ENCODE measurements around the gene CDKN1B. TPM values are rescaled to one million over a fixed set of nuclear protein-coding genes. Genes with fewer than 3 reads are reported as not detected.
"Not testable (repeated sequence)": the region's sequence is repeated elsewhere in the genome, so short reads cannot be mapped to it uniquely, and the experiment has no call there.

CDKN1B gene
- total RNA-seq, 1 donor from 2014 or later = 37.9 TPM

- no peaks in the 10 kb centered on the region for H3K36me3 Mint-ChIP-seq (ENCODE audit: low read depth)
- DNase-seq (ENCODE audit: low spot score) = no peak
- H3K4me3 Mint-ChIP-seq (ENCODE audit: unreplicated experiment) = no peak overlapping the region
- peaks cover 54% of the 10 kb centered on the region for H3K4me1 Mint-ChIP-seq (ENCODE audit: low read depth)
- no peaks in the 10 kb centered on the region for H3K9me3 Mint-ChIP-seq (ENCODE audit: low read depth)
- peak overlapping the region; percentile 41 for H3K27ac Mint-ChIP-seq (ENCODE audit: unreplicated experiment)
- H3K27me3 Mint-ChIP-seq (ENCODE audit: low read depth) = no peaks in the 10 kb centered on the region
- TF ChIP-seq, protein P1, sequence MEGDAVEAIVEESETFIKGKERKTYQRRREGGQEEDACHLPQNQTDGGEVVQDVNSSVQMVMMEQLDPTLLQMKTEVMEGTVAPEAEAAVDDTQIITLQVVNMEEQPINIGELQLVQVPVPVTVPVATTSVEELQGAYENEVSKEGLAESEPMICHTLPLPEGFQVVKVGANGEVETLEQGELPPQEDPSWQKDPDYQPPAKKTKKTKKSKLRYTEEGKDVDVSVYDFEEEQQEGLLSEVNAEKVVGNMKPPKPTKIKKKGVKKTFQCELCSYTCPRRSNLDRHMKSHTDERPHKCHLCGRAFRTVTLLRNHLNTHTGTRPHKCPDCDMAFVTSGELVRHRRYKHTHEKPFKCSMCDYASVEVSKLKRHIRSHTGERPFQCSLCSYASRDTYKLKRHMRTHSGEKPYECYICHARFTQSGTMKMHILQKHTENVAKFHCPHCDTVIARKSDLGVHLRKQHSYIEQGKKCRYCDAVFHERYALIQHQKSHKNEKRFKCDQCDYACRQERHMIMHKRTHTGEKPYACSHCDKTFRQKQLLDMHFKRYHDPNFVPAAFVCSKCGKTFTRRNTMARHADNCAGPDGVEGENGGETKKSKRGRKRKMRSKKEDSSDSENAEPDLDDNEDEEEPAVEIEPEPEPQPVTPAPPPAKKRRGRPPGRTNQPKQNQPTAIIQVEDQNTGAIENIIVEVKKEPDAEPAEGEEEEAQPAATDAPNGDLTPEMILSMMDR (IDR thresholded peaks at IDR 0.05) = peak; percentile 86
Observed at GRCh38 chr12:12736759-12737676, 19.9 kb downstream of the CDKN1B start.

DNA sequence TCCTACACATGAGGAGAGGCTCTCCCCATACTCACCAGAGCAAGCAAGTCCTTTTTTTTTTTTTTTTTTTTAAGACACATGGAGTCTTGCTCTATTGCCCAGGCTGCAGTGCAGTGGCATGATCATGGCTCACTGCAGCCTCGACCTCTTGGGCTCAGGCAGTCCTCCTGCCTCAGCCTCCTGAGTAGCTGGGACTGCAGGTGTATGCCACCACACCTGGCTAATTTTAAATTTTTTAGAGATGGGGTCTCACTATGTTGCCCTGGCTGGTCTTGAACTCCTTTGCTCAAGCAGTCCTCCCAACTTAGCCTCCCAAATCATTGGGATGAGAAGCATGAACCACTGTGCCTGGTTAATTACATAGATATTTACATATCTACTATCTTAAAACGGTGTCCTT, 21.0 kb downstream of the CDKN1B start:
- H3K9me3 Mint-ChIP-seq (ENCODE audit: low read depth); H3K27me3 Mint-ChIP-seq (ENCODE audit: low read depth); H3K4me3 Mint-ChIP-seq (ENCODE audit: unreplicated experiment); H3K36me3 Mint-ChIP-seq (ENCODE audit: low read depth); DNase-seq (ENCODE audit: low spot score); H3K27ac Mint-ChIP-seq (ENCODE audit: unreplicated experiment): not testable (repeated sequence)
- H3K4me1 Mint-ChIP-seq (ENCODE audit: low read depth) = peaks cover 53% of the 10 kb centered on the region

GRCh38 chr12:12741660-12742059, 24.5 kb downstream of the CDKN1B start:
- no peak overlapping the region for H3K4me3 Mint-ChIP-seq (ENCODE audit: unreplicated experiment)
- H3K27ac Mint-ChIP-seq (ENCODE audit: unreplicated experiment) = no peak overlapping the region
- H3K27me3 Mint-ChIP-seq (ENCODE audit: low read depth) = no peaks in the 10 kb centered on the region
- TF ChIP-seq, protein P1 (IDR thresholded peaks at IDR 0.05) = no peak
- H3K4me1 Mint-ChIP-seq (ENCODE audit: low read depth) = peaks cover 29% of the 10 kb centered on the region
- H3K36me3 Mint-ChIP-seq (ENCODE audit: low read depth) = no peaks in the 10 kb centered on the region
- DNase-seq (ENCODE audit: low spot score) = no peak
- no peaks in the 10 kb centered on the region for H3K9me3 Mint-ChIP-seq (ENCODE audit: low read depth)

DNA sequence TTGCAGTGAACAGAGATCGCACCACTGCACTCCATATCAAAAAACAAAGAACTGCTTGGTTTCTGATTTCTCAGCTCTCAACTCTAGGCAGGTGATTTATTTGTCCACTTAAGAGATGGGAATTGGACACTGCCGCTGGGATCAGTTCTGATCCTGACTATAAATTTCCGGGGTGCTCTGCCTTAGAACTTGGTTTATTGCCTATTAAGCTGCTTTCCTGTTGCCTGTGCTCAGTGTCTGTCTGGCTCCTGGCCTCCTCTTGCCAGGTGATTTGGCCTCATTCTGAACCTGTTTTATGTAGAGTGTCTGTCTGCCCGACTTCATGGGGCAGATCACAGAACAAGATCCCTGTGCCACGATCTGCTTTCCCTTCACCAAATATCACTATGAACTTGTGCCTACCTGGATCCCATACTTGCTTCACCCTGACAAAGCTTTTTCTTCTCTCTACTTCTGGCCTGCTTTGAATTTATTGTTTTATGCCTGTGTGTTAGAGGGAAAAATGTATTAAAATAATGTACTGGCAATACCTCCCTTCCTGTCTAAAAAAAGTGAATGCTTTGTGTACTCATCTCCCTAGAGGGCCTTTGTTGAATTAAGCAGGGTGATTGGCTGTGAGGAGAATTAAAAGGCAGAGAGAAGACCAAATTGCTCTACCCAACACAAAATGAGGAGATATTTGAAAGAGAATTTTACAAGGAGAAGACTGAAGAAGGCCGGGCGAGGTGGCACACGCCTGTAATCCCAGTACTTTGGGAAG, 27.6 kb downstream of the CDKN1B start:
- Mint-ChIP-seq H3K27me3 (ENCODE audit: low read depth) (no peaks in the 10 kb centered on the region), H3K9me3 (ENCODE audit: low read depth) (no peaks in the 10 kb centered on the region), H3K4me3 (ENCODE audit: unreplicated experiment) (no peak overlapping the region), H3K27ac (ENCODE audit: unreplicated experiment) (no peak overlapping the region), H3K4me1 (ENCODE audit: low read depth) (peaks cover 12% of the 10 kb centered on the region), H3K36me3 (ENCODE audit: low read depth) (no peaks in the 10 kb centered on the region)
- TF ChIP-seq, protein P1 (IDR thresholded peaks at IDR 0.05) = no peak
- DNase-seq (ENCODE audit: low spot score) = no peak

DNA sequence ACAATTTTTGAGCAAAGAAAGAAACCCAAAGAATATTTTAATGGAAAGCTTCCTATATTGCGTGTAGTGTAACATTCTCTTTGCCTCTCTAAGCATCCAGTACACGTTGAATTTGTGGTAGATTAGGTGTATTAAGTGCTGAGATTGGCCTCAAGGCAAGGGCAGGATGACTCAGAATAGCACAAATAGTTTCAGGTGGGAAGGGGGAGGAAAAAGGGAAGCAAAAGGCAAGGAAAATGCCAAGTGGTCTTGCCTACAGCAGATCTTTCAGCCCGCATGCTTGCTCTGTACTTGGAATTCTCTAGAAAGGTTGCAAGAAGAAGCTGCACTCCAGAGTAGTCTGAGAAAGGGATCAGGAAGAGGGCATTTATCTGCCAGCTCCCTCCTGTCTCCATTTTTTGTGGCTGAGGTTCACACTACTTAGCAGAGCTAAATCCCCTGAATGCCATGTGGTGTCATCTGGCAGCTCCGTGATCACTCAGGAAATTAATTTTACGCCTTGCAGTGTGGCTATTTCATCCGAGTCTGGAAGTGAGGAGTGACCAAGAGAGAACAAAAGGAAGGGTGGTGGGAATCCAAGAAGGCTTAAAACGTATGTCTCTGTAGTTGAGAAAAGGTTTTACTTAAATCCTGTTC, 28.5 kb downstream of the CDKN1B start:
- H3K27me3 Mint-ChIP-seq (ENCODE audit: low read depth) = no peaks in the 10 kb centered on the region
- no peaks in the 10 kb centered on the region for H3K9me3 Mint-ChIP-seq (ENCODE audit: low read depth)
- H3K36me3 Mint-ChIP-seq (ENCODE audit: low read depth) = no peaks in the 10 kb centered on the region
- no peak overlapping the region for H3K27ac Mint-ChIP-seq (ENCODE audit: unreplicated experiment)
- no peak for DNase-seq (ENCODE audit: low spot score)
- H3K4me3 Mint-ChIP-seq (ENCODE audit: unreplicated experiment) = no peak overlapping the region
- peaks cover 12% of the 10 kb centered on the region for H3K4me1 Mint-ChIP-seq (ENCODE audit: low read depth)
- TF ChIP-seq, protein P1 (IDR thresholded peaks at IDR 0.05) = no peak
